HCT116 (cell line): Measurements from ENCODE around the gene YAP1. TPM values are rescaled to one million over a fixed set of nuclear protein-coding genes. Genes with fewer than 3 reads are reported as not detected.

ENCODE experiments used
- ATAC-seq: fragments of 200-7000 bp; cut with Tn5 transposase; 2 replicates; pipeline ENCODE4 v1.9.1; 2020; ENCODE audit warnings: mild to moderate bottlenecking, moderate library complexity
- BruUV-seq: library from RNA; stranded (reverse); fragments of 400-500 nt; replicated peaks from 2 replicates; lab custom pipeline; 2021; lab: Mats Ljungman, UMichigan
- CTCF ChIA-PET: fragments of 300-600 bp; sonication (Branson Sonifier 250); formaldehyde crosslinking; loops from one replicate; lab custom pipeline; 2021; ENCODE audit warnings: antibody characterized with exemption; lab: Charles Lee
- POLR2A ChIA-PET: fragments of 300-600, 350-600 bp; sonication (Branson Sonifier 250); formaldehyde crosslinking; loops from one replicate; lab custom pipeline; 2021; ENCODE audit warnings: antibody characterized with exemption; lab: Charles Lee
- RAD21 ChIA-PET, 2 experiments: fragments of 300-600 bp; sonication (Branson Sonifier 250); formaldehyde crosslinking; loops; one replicate each; lab custom pipeline; 2023; ENCODE audit warnings: low total read pairs in 2 of 2; ENCODE audit not compliant: uncharacterized antibody in 2 of 2, unreplicated experiment in 2 of 2, low non-redundant PET in 1 of 2; lab: Charles Lee
- DNase-seq: peaks from one replicate; pipeline ENCODE4 v3.0.0-alpha.2; 2010; ENCODE audit warnings: low read depth, low spot score
- H2AFZ ChIP-seq: fragments of 200-600 bp; shearing (Covaris generic), sonication (generic); 2 replicates; pipeline ENCODE4 v1.6.1; 2017; ENCODE audit warnings: low read depth, mixed run types, mixed read lengths, antibody characterized with exemption, low read length; ENCODE audit not compliant: poor library complexity, severe bottlenecking
- H3K27ac ChIP-seq: 2 replicates; pipeline ENCODE4 v1.5.1; 2012; ENCODE audit warnings: low read depth, low read length
- H3K27me3 ChIP-seq: fragments of 200-600 bp; sonication (generic); 2 replicates; pipeline ENCODE4 v1.6.1; 2016; ENCODE audit warnings: mixed run types, low read length, mixed read lengths; ENCODE audit not compliant: insufficient read depth
- H3K36me3 ChIP-seq, 2 experiments: fragments of 200-500 bp in 1 of 2; fragments of 200-600 bp in 1 of 2; sonication (Bioruptor generic) in 1 of 2; sonication (generic) in 1 of 2; 2 replicates each; pipeline versions ENCODE4 v1.5.1 to v1.6.1; 2014 to 2016; ENCODE audit warnings: low read length in 2 of 2, inconsistent platforms in 1 of 2, mixed read lengths in 1 of 2, mixed run types in 1 of 2; ENCODE audit not compliant: insufficient read depth in 2 of 2, control insufficient read depth in 1 of 2
- H3K4me1 ChIP-seq, 2 experiments: fragments of 200-600 bp in 1 of 2; sonication (generic) in 1 of 2; 2 replicates each; pipeline versions ENCODE4 v1.5.1 to v1.6.1; 2012 to 2017; ENCODE audit warnings: low read length in 2 of 2, inconsistent platforms in 1 of 2, mild to moderate bottlenecking in 1 of 2, mixed read lengths in 1 of 2, mixed run types in 1 of 2, moderate library complexity in 1 of 2; ENCODE audit not compliant: insufficient read depth in 2 of 2, control insufficient read depth in 1 of 2
- H3K4me2 ChIP-seq: fragments of 200-600 bp; sonication (generic); 2 replicates; pipeline ENCODE4 v1.6.1; 2017; ENCODE audit warnings: mixed run types, low read length, mixed read lengths
- H3K4me3 ChIP-seq, 2 experiments: fragments of 200-600 bp in 1 of 2; sonication (generic) in 1 of 2; replicated peaks in 1 of 2; 2 replicates each; pipeline ENCODE4 v1.5.1; 2011 to 2016; ENCODE audit warnings: low read length in 2 of 2, control low read depth in 1 of 2, low read depth in 1 of 2, mild to moderate bottlenecking in 1 of 2, mixed read lengths in 1 of 2, mixed run types in 1 of 2
- H3K79me2 ChIP-seq: fragments of 200-600 bp; sonication (generic); 2 replicates; pipeline ENCODE4 v1.6.1; 2017; ENCODE audit warnings: mild to moderate bottlenecking, mixed run types, low read length, moderate library complexity, mixed read lengths; ENCODE audit not compliant: insufficient read depth
- H3K9ac ChIP-seq: fragments of 200-600 bp; sonication (generic); 2 replicates; pipeline ENCODE4 v1.6.1; 2016; ENCODE audit warnings: low read length, mixed read lengths
- H3K9me2 ChIP-seq: fragments of 200-600 bp; sonication (generic), shearing (Covaris generic); 2 replicates; pipeline ENCODE4 v1.6.1; 2017; ENCODE audit warnings: mixed run types, mild to moderate bottlenecking, moderate library complexity; ENCODE audit not compliant: insufficient read depth
- H3K9me3 ChIP-seq, 2 experiments: fragments of 200-500 bp in 1 of 2; fragments of 200-600 bp in 1 of 2; sonication (Bioruptor generic) in 1 of 2; sonication (generic) in 1 of 2; 2 replicates each; pipeline ENCODE4 v1.6.1; 2014 to 2017; ENCODE audit warnings: low read length in 2 of 2, mixed read lengths in 2 of 2, inconsistent platforms in 1 of 2, low read depth in 1 of 2, mild to moderate bottlenecking in 1 of 2, mixed run types in 1 of 2, moderate library complexity in 1 of 2; ENCODE audit not compliant: control insufficient read depth in 1 of 2, insufficient read depth in 1 of 2
- H4K20me1 ChIP-seq: fragments of 200-600 bp; sonication (generic), shearing (Covaris generic); 2 replicates; pipeline ENCODE4 v1.6.1; 2017; ENCODE audit warnings: mixed run types, mild to moderate bottlenecking, moderate library complexity; ENCODE audit not compliant: insufficient read depth
- CBX3 ChIP-seq: IDR thresholded peaks from 2 replicates; pipeline ENCODE4 v1.6.1; 2012; ENCODE audit warnings: low read depth
- CTCF ChIP-seq, 3 experiments: fragments of 200-600 bp in 1 of 3; sonication (generic) in 1 of 3; IDR thresholded peaks in 2 of 3; conservative IDR thresholded peaks in 1 of 3; 2 replicates each; pipeline ENCODE4 v1.5.1; 2012 to 2017; ENCODE audit warnings: low read depth in 2 of 3, low read length in 2 of 3, antibody characterized with exemption in 1 of 3, borderline replicate concordance in 1 of 3, control low read depth in 1 of 3, mild to moderate bottlenecking in 1 of 3, mixed read lengths in 1 of 3, mixed run types in 1 of 3, moderate library complexity in 1 of 3; ENCODE audit not compliant: insufficient read depth in 1 of 3
- EGR1 ChIP-seq: IDR thresholded peaks from 2 replicates; pipeline ENCODE4 v1.6.1; 2012; ENCODE audit warnings: low read depth
- EZH2phosphoT487 ChIP-seq: fragments of 200-600 bp; IDR thresholded peaks from 2 replicates; pipeline ENCODE4 v1.6.1; 2018; ENCODE audit warnings: antibody characterized with exemption, borderline replicate concordance
- RAD21 ChIP-seq: IDR thresholded peaks from 2 replicates; pipeline ENCODE4 v1.6.1; 2012; ENCODE audit warnings: low read depth, mild to moderate bottlenecking
- SIN3A ChIP-seq: IDR thresholded peaks from 2 replicates; pipeline ENCODE4 v1.6.1; 2012; ENCODE audit warnings: low read depth
- SP1 ChIP-seq: IDR thresholded peaks from 2 replicates; pipeline ENCODE4 v1.6.1; 2012; ENCODE audit warnings: low read depth
- SRF ChIP-seq: IDR thresholded peaks from 2 replicates; pipeline ENCODE4 v1.6.1; 2012; ENCODE audit warnings: low read depth
- TCF7L2 ChIP-seq: IDR thresholded peaks from 2 replicates; pipeline ENCODE4 v1.7.0; 2011; ENCODE audit warnings: borderline replicate concordance, inconsistent platforms; ENCODE audit not compliant: insufficient read depth, insufficient read length; ENCODE audit errors: extremely low read depth
- YY1 ChIP-seq: IDR thresholded peaks from 2 replicates; pipeline ENCODE4 v1.6.1; 2011; ENCODE audit warnings: low read length, low read depth, moderate library complexity, mild to moderate bottlenecking; ENCODE audit not compliant: insufficient replicate concordance; ENCODE audit errors: extremely low read depth
- ZNF274 ChIP-seq: fragments of 200-500 bp; sonication (Bioruptor generic); IDR thresholded peaks from 2 replicates; pipeline ENCODE4 v1.6.1; 2014; ENCODE audit warnings: mild to moderate bottlenecking, low read depth, low read length, inconsistent platforms
- intact Hi-C: fragments of 100-400 bp; cut with micrococcal nuclease; formaldehyde crosslinking; loops from 2 replicates; pipeline ENCODE4 v1.10.0; 2022
- total RNA-seq: library from RNA; stranded (reverse); gene quantifications from one replicate; pipeline ENCODE4 v1.2.1, GENCODE V29; 2021; ENCODE audit not compliant: unreplicated experiment

YAP1 gene
- total RNA-seq, 1 experiment from 2014 or later: 88.6 TPM

- POLR2A ChIA-PET: no interaction called here
- Histone ChIP-seq H3K4me1 (peaks cover 0 to 12% of the 10 kb centered on the region in 2 experiments; a peak in 1 of 4 replicates), H3K9me3 (no peaks in the 10 kb centered on the region), H3K4me2 (no peak overlapping the region), H2AFZ (no peak overlapping the region), H3K27ac (no peak overlapping the region), H3K9ac (no peak overlapping the region), H3K79me2 (peaks cover 52% of the 10 kb centered on the region), H3K4me3 (no peak overlapping the region), H3K27me3 (no peaks in the 10 kb centered on the region), H4K20me1 (no peaks in the 10 kb centered on the region), H3K36me3 (no peaks in the 10 kb centered on the region), H3K9me2 (no peaks in the 10 kb centered on the region)
- CTCF ChIA-PET: no interaction called here
- RAD21 ChIA-PET: no interaction called here
- DNase-seq: no peak
- no peak for ATAC-seq
- intact Hi-C loops: no loop called here
- BruUV-seq: TSS peak; percentile 3
- no peak for TF ChIP-seq CTCF (IDR thresholded peaks at IDR 0.05 in 2 of 3, conservative IDR thresholded peaks at IDR 0.05 in 1 of 3; ENCODE audit: borderline replicate concordance in 1 of 3, insufficient read depth in 1 of 3, low read depth in 2 of 3, low read length in 2 of 3)
- no peak for TF ChIP-seq SIN3A
- no peak for TF ChIP-seq SRF
- TF ChIP-seq CBX3: no peak
- TF ChIP-seq RAD21: no peak
- TF ChIP-seq EGR1: no peak
- TF ChIP-seq YY1: no peak
- no peak for TF ChIP-seq EZH2phosphoT487
- no peak for TF ChIP-seq TCF7L2
- TF ChIP-seq SP1: no peak
- TF ChIP-seq ZNF274: no peak
Observed at GRCh38 chr11:102187416-102188151, 77.3 kb downstream of the YAP1 start.
